ENCODE measurements around the gene DLGAP3. TPM values are rescaled to one million over a fixed set of nuclear protein-coding genes. Genes with fewer than 3 reads are reported as not detected.

Gene DLGAP3
- total RNA-seq, 3 donors from 2014 or later, result 0.35 to 0.60 (median 0.41) TPM

- ATAC-seq (no peak), DNase-seq (no peak)
- no peaks in the 10 kb centered on the region for H3K4me1 ChIP-seq (ENCODE audit: low read depth)
- no peak overlapping the region for H3K4me3 ChIP-seq
- intact Hi-C loops (cut with DNase I, micrococcal nuclease), result no loop called here
- H3K36me3 ChIP-seq (ENCODE audit: low read depth), result no peaks in the 10 kb centered on the region
- no peaks in the 10 kb centered on the region for H3K9me3 ChIP-seq
- TF ChIP-seq CTCF (IDR thresholded peaks at IDR 0.05), result no peak
Observed at GRCh38 chr1:34910425-34910824, 19.0 kb downstream of the DLGAP3 start.

GRCh38 chr1:34908369-34908768 lies 21.1 kb downstream of the DLGAP3 start:
- no peak for DNase-seq
- no peaks in the 10 kb centered on the region for H3K36me3 ChIP-seq (ENCODE audit: low read depth)
- H3K9me3 ChIP-seq, result no peaks in the 10 kb centered on the region
- no peak for ATAC-seq
- intact Hi-C loops (cut with DNase I, micrococcal nuclease), result no loop called here
- no peaks in the 10 kb centered on the region for H3K4me1 ChIP-seq (ENCODE audit: low read depth)
- no peak overlapping the region for H3K4me3 ChIP-seq
- no peak for TF ChIP-seq CTCF (IDR thresholded peaks at IDR 0.05)

- Histone ChIP-seq H3K4me3 (no peak overlapping the region), H3K4me1 (ENCODE audit: low read depth) (no peaks in the 10 kb centered on the region), H3K36me3 (ENCODE audit: low read depth) (no peaks in the 10 kb centered on the region), H3K9me3 (no peaks in the 10 kb centered on the region)
- ATAC-seq (no peak), DNase-seq (no peak)
- TF ChIP-seq CTCF (IDR thresholded peaks at IDR 0.05), result no peak
- intact Hi-C loops (cut with DNase I, micrococcal nuclease), result no loop called here
Observed at GRCh38 chr1:34907487-34908090, 21.9 kb downstream of the DLGAP3 start.

- intact Hi-C loops (cut with DNase I, micrococcal nuclease), result no loop called here
- no peak for DNase-seq
- no peaks in the 10 kb centered on the region for H3K4me1 ChIP-seq (ENCODE audit: low read depth)
- no peaks in the 10 kb centered on the region for H3K36me3 ChIP-seq (ENCODE audit: low read depth)
- no peak overlapping the region for H3K4me3 ChIP-seq
- TF ChIP-seq CTCF (IDR thresholded peaks at IDR 0.05), result no peak
- no peak for ATAC-seq
- H3K9me3 ChIP-seq, result no peaks in the 10 kb centered on the region
Observed at GRCh38 chr1:34906756-34907155, 22.7 kb downstream of the DLGAP3 start.

- DNase-seq (no peak), ATAC-seq (no peak)
- Histone ChIP-seq H3K4me3 (no peak overlapping the region), H3K4me1 (ENCODE audit: low read depth) (no peaks in the 10 kb centered on the region), H3K36me3 (ENCODE audit: low read depth) (no peaks in the 10 kb centered on the region), H3K9me3 (no peaks in the 10 kb centered on the region)
- TF ChIP-seq CTCF (IDR thresholded peaks at IDR 0.05), result no peak
- intact Hi-C loops (cut with DNase I, micrococcal nuclease), result no loop called here
Observed at GRCh38 chr1:34906222-34906621, 23.2 kb downstream of the DLGAP3 start.

- Histone ChIP-seq H3K36me3 (ENCODE audit: low read depth) (no peaks in the 10 kb centered on the region), H3K4me3 (no peak overlapping the region), H3K9me3 (no peaks in the 10 kb centered on the region), H3K4me1 (ENCODE audit: low read depth) (no peaks in the 10 kb centered on the region)
- no peak for ATAC-seq
- intact Hi-C loops (cut with DNase I, micrococcal nuclease), result no loop called here
- no peak for DNase-seq
- no peak for TF ChIP-seq CTCF (IDR thresholded peaks at IDR 0.05)
Observed at GRCh38 chr1:34905098-34905459, 24.4 kb downstream of the DLGAP3 start.
